Endothelial cell (in vitro differentiated cells): ENCODE measurements around the gene ABHD12B. TPM values are rescaled to one million over a fixed set of nuclear protein-coding genes. Genes with fewer than 3 reads are reported as not detected.

ENCODE experiments used
- DNase-seq: peaks from one replicate; pipeline ENCODE4 v3.0.0; 2021; ENCODE audit warnings: low spot score
- H3K27ac Mint-ChIP-seq: one replicate; pipeline ENCODE4 v1.8.0; 2021; ENCODE audit warnings: mixed read lengths, inconsistent platforms; ENCODE audit not compliant: unreplicated experiment
- H3K27me3 Mint-ChIP-seq: one replicate; pipeline ENCODE4 v1.8.0; 2021; ENCODE audit warnings: mild to moderate bottlenecking, moderate library complexity, mixed read lengths, inconsistent platforms; ENCODE audit not compliant: unreplicated experiment
- H3K36me3 Mint-ChIP-seq: one replicate; pipeline ENCODE4 v1.8.0; 2021; ENCODE audit warnings: mild to moderate bottlenecking, low read depth, mixed read lengths, inconsistent platforms; ENCODE audit not compliant: unreplicated experiment
- H3K4me1 Mint-ChIP-seq: one replicate; pipeline ENCODE4 v1.8.0; 2021; ENCODE audit warnings: mild to moderate bottlenecking, mixed read lengths, inconsistent platforms; ENCODE audit not compliant: unreplicated experiment
- H3K4me3 Mint-ChIP-seq: one replicate; pipeline ENCODE4 v1.8.0; 2021; ENCODE audit warnings: mild to moderate bottlenecking, mixed read lengths, inconsistent platforms; ENCODE audit not compliant: unreplicated experiment
- H3K9me3 Mint-ChIP-seq: one replicate; pipeline ENCODE4 v1.8.0; 2021; ENCODE audit warnings: mixed read lengths, inconsistent platforms; ENCODE audit not compliant: unreplicated experiment
- CTCF ChIP-seq: fragments of 200-600 bp; sonication (generic); IDR thresholded peaks from one replicate; pipeline ENCODE4 v1.5.0; 2021; ENCODE audit warnings: antibody characterized with exemption; ENCODE audit not compliant: unreplicated experiment
- total RNA-seq: library from RNA; stranded (reverse); fragmentation: NEBNext Ultra II Directional; extraction: Animal tissue kit (Norgen Biotek cat#: 25700); gene quantifications from one replicate; pipeline ENCODE4 v1.2.1, GENCODE V29; 2021; ENCODE audit not compliant: unreplicated experiment

ABHD12B gene
- total RNA-seq, 1 donor from 2014 or later: 2.7 TPM

GRCh38 chr14:50897658-50898175, 25.9 kb downstream of the ABHD12B start:
- no peak for DNase-seq
- H3K27ac Mint-ChIP-seq: no peak overlapping the region
- TF ChIP-seq CTCF: no peak

GRCh38 chr14:50901361-50901760, 29.5 kb downstream of the ABHD12B start:
- H3K4me3 Mint-ChIP-seq: no peak overlapping the region
- no peak overlapping the region for H3K27ac Mint-ChIP-seq
- peaks cover 10% of the 10 kb centered on the region for H3K36me3 Mint-ChIP-seq
- no peak for TF ChIP-seq CTCF
- no peaks in the 10 kb centered on the region for H3K9me3 Mint-ChIP-seq
- no peak for DNase-seq
- H3K4me1 Mint-ChIP-seq: peaks cover 1% of the 10 kb centered on the region
- no peaks in the 10 kb centered on the region for H3K27me3 Mint-ChIP-seq

More at GRCh38 chr14:50897658-50898175, 25.9 kb downstream of the ABHD12B start:
- Mint-ChIP-seq H3K4me3 (no peak overlapping the region), H3K27me3 (no peaks in the 10 kb centered on the region), H3K9me3 (no peaks in the 10 kb centered on the region), H3K36me3 (no peaks in the 10 kb centered on the region), H3K4me1 (no peaks in the 10 kb centered on the region)

- no peaks in the 10 kb centered on the region for H3K9me3 Mint-ChIP-seq
- no peak for TF ChIP-seq CTCF
- H3K27ac Mint-ChIP-seq: no peak overlapping the region
- no peak for DNase-seq
- no peaks in the 10 kb centered on the region for H3K27me3 Mint-ChIP-seq
- peaks cover 6% of the 10 kb centered on the region for H3K4me1 Mint-ChIP-seq
- no peak overlapping the region for H3K4me3 Mint-ChIP-seq
- H3K36me3 Mint-ChIP-seq: peaks cover 10% of the 10 kb centered on the region
Observed at GRCh38 chr14:50904719-50905118, 32.9 kb downstream of the ABHD12B start.

- DNase-seq: no peak
- Mint-ChIP-seq H3K27ac (no peak overlapping the region), H3K4me3 (no peak overlapping the region), H3K4me1 (peaks cover 10% of the 10 kb centered on the region), H3K9me3 (no peaks in the 10 kb centered on the region), H3K36me3 (peaks cover 21% of the 10 kb centered on the region), H3K27me3 (no peaks in the 10 kb centered on the region)
- no peak for TF ChIP-seq CTCF
Observed at GRCh38 chr14:50906326-50907065, 34.6 kb downstream of the ABHD12B start.
